Measurements from ENCODE around the gene DIP2A. TPM values are rescaled to one million over a fixed set of nuclear protein-coding genes. Genes with fewer than 3 reads are reported as not detected.

The DIP2A gene
- total and polyA plus RNA-seq, 2 experiments from 2014 or later: 18.5 to 36.3 TPM

DNA sequence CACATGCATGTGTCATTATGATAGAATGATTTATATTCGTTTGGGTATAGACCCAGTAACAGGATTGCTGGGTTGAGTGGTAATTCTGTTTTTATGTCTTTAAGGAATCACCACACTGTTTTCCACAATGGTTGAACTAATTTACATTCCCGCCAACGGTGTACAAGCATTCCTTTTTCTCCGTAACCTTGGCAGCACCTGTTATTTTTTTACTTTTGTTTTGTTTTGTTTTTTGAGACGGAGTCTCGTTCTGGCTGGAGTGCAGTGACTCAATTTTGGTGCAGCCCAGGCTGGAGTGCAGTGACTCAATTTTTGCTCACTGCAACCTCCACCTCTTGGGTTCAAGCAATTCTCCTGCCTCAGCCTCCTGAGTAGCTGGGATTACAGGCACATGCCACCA is 154.7 kb downstream of the DIP2A start (continued):
- TF ChIP-seq POLR2AphosphoS5 (IDR thresholded peaks at IDR 0.05; ENCODE audit: low read depth) (no peak), CREB1 (CRISPR knock-in tag; IDR thresholded peaks at IDR 0.05; ENCODE audit: low read depth) (no peak), JUNB (IDR thresholded peaks at IDR 0.05; ENCODE audit: unreplicated experiment) (no peak)

DNA sequence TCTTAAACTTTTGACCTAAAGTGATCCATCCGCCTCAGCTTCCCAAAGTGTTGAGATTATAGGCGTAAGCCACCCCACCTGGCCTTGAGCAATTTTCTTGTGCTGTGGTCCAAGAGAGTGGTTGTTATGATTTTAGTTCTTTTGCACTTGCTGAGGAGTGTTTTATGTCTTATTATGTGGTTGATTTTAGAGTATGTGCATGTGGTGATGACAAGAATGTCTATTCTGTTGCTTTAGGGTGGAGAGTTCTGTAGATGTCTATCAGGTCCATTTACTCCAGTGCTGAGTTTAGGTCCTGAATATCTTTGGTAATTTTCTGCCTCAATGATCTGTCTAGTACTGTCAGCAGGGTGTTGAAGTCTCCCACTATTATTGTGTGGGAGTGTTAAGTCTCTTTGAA is 157.4 kb downstream of the DIP2A start:
- no peaks in the 10 kb centered on the region for H3K79me2 ChIP-seq (replicated peaks; ENCODE audit: insufficient read depth)
- Mint-ChIP-seq H3K4me1 (peaks cover 9% of the 10 kb centered on the region; the same call in 2 of the 3 replicates), H3K36me3 (ENCODE audit: low read depth) (no peaks in the 10 kb centered on the region), H3K27ac (no peak overlapping the region), H3K27me3 (ENCODE audit: insufficient read depth, low read depth, poor library complexity) (no peaks in the 10 kb centered on the region), H3K9me3 (peaks cover under 1% of the 10 kb centered on the region; the same call in 1 of the 3 replicates), H3K4me3 (no peak overlapping the region)
- ATAC-seq: no peak
- no peak for DNase-seq (ENCODE audit: low spot score)
- no peaks in the 10 kb centered on the region for H3K36me3 ChIP-seq (ENCODE audit: insufficient read depth)
- no peak for TF ChIP-seq CREB1 (CRISPR knock-in tag; IDR thresholded peaks at IDR 0.05; ENCODE audit: low read depth)
- TF ChIP-seq, protein P1, sequence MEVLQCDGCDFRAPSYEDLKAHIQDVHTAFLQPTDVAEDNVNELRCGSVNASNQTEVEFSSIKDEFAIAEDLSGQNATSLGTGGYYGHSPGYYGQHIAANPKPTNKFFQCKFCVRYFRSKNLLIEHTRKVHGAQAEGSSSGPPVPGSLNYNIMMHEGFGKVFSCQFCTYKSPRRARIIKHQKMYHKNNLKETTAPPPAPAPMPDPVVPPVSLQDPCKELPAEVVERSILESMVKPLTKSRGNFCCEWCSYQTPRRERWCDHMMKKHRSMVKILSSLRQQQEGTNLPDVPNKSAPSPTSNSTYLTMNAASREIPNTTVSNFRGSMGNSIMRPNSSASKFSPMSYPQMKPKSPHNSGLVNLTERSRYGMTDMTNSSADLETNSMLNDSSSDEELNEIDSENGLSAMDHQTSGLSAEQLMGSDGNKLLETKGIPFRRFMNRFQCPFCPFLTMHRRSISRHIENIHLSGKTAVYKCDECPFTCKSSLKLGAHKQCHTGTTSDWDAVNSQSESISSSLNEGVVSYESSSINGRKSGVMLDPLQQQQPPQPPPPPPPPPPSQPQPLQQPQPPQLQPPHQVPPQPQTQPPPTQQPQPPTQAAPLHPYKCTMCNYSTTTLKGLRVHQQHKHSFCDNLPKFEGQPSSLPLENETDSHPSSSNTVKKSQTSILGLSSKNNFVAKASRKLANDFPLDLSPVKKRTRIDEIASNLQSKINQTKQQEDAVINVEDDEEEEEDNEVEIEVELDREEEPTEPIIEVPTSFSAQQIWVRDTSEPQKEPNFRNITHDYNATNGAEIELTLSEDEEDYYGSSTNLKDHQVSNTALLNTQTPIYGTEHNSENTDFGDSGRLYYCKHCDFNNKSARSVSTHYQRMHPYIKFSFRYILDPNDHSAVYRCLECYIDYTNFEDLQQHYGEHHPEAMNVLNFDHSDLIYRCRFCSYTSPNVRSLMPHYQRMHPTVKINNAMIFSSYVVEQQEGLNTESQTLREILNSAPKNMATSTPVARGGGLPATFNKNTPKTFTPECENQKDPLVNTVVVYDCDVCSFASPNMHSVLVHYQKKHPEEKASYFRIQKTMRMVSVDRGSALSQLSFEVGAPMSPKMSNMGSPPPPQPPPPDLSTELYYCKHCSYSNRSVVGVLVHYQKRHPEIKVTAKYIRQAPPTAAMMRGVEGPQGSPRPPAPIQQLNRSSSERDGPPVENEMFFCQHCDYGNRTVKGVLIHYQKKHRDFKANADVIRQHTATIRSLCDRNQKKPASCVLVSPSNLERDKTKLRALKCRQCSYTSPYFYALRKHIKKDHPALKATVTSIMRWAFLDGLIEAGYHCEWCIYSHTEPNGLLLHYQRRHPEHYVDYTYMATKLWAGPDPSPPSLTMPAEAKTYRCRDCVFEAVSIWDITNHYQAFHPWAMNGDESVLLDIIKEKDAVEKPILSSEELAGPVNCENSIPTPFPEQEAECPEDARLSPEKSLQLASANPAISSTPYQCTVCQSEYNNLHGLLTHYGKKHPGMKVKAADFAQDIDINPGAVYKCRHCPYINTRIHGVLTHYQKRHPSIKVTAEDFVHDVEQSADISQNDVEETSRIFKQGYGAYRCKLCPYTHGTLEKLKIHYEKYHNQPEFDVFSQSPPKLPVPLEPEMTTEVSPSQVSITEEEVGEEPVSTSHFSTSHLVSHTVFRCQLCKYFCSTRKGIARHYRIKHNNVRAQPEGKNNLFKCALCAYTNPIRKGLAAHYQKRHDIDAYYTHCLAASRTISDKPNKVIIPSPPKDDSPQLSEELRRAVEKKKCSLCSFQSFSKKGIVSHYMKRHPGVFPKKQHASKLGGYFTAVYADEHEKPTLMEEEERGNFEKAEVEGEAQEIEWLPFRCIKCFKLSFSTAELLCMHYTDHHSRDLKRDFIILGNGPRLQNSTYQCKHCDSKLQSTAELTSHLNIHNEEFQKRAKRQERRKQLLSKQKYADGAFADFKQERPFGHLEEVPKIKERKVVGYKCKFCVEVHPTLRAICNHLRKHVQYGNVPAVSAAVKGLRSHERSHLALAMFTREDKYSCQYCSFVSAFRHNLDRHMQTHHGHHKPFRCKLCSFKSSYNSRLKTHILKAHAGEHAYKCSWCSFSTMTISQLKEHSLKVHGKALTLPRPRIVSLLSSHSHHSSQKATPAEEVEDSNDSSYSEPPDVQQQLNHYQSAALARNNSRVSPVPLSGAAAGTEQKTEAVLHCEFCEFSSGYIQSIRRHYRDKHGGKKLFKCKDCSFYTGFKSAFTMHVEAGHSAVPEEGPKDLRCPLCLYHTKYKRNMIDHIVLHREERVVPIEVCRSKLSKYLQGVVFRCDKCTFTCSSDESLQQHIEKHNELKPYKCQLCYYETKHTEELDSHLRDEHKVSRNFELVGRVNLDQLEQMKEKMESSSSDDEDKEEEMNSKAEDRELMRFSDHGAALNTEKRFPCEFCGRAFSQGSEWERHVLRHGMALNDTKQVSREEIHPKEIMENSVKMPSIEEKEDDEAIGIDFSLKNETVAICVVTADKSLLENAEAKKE (CRISPR knock-in tag; IDR thresholded peaks at IDR 0.05): no peak
- H3K9me2 ChIP-seq (ENCODE audit: insufficient read depth): 0 out of 2 replicates have a peak, but pooled peaks cover 2% of the 10 kb centered on the region
- H3K27ac ChIP-seq (ENCODE audit: low read depth): no peak overlapping the region
- no peaks in the 10 kb centered on the region for H3K27me3 ChIP-seq (ENCODE audit: insufficient read depth)
- H3K4me2 ChIP-seq: no peak overlapping the region
- H4K20me1 ChIP-seq (replicated peaks; ENCODE audit: insufficient read depth): no peaks in the 10 kb centered on the region
- H3F3A ChIP-seq (replicated peaks; ENCODE audit: low read depth): no peaks in the 10 kb centered on the region
- H2AFZ ChIP-seq: no peak overlapping the region
- H3K4me1 ChIP-seq (ENCODE audit: insufficient read depth): peaks cover 2% of the 10 kb centered on the region; the same call in 1 of the 2 replicates
- no peak overlapping the region for H3K4me3 ChIP-seq

DNA sequence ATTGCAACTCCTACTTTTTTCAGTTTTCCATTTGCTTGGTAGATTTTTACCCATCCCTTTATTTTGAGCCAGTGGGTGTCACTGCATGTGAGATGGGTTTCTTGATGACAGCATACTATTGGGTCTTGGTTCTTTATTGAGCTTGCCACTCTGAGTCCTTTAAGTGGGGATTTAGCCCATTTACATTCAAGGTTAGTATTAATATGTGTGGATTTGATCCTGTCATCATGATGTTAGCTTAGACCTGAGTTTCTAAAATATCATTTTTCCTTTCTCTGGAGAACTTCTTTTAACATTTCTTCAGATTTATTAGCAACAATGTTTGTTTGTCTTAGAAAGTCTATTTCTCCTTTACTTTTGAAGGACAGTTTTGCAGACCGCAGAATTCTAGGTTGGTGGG is 158.0 kb downstream of the DIP2A start:
- H3K4me3 Mint-ChIP-seq: no peak overlapping the region
- H4K20me1 ChIP-seq (replicated peaks; ENCODE audit: insufficient read depth): no peaks in the 10 kb centered on the region
- DNase-seq (ENCODE audit: low spot score) (no peak), ATAC-seq (no peak)
- H2AFZ ChIP-seq: no peak overlapping the region
- H3K27me3 Mint-ChIP-seq (ENCODE audit: insufficient read depth, low read depth, poor library complexity): peaks cover 2% of the 10 kb centered on the region
- H3K79me2 ChIP-seq (replicated peaks; ENCODE audit: insufficient read depth): no peaks in the 10 kb centered on the region
- H3K27ac Mint-ChIP-seq: no peak overlapping the region
- H3K4me2 ChIP-seq: no peak overlapping the region
- peaks cover 2% of the 10 kb centered on the region; the same call in 1 of the 2 replicates for H3K4me1 ChIP-seq (ENCODE audit: insufficient read depth)
- H3K27me3 ChIP-seq (ENCODE audit: insufficient read depth): no peaks in the 10 kb centered on the region
- no peaks in the 10 kb centered on the region; the same call in 2 of the 3 replicates for H3K9me3 Mint-ChIP-seq
- 0 out of 2 replicates have a peak, but pooled peaks cover 3% of the 10 kb centered on the region for H3K9me2 ChIP-seq (ENCODE audit: insufficient read depth)
- H3K36me3 Mint-ChIP-seq (ENCODE audit: low read depth): no peaks in the 10 kb centered on the region
- H3K4me1 Mint-ChIP-seq: peaks cover 9% of the 10 kb centered on the region; the same call in 2 of the 3 replicates
- no peak overlapping the region for H3K27ac ChIP-seq (ENCODE audit: low read depth)
- no peaks in the 10 kb centered on the region for H3F3A ChIP-seq (replicated peaks; ENCODE audit: low read depth)
- H3K36me3 ChIP-seq (ENCODE audit: insufficient read depth): no peaks in the 10 kb centered on the region
- no peak overlapping the region for H3K4me3 ChIP-seq
- TF ChIP-seq ZNF331 (CRISPR knock-in tag; IDR thresholded peaks at IDR 0.05; ENCODE audit: low read depth): no peak
- TF ChIP-seq, protein P2, sequence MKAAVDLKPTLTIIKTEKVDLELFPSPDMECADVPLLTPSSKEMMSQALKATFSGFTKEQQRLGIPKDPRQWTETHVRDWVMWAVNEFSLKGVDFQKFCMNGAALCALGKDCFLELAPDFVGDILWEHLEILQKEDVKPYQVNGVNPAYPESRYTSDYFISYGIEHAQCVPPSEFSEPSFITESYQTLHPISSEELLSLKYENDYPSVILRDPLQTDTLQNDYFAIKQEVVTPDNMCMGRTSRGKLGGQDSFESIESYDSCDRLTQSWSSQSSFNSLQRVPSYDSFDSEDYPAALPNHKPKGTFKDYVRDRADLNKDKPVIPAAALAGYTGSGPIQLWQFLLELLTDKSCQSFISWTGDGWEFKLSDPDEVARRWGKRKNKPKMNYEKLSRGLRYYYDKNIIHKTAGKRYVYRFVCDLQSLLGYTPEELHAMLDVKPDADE (IDR thresholded peaks at IDR 0.05): no peak

All from GM23338 (cell line).